HL-60 (cell line): Measurements from ENCODE around the gene USP20.

Experiments
- POLR2AphosphoS5 ChIP-seq: IDR thresholded peaks from 2 replicates; pipeline ENCODE4 v1.6.1; 2012; ENCODE audit warnings: low read depth
- SPI1 ChIP-seq: IDR thresholded peaks from 2 replicates; pipeline ENCODE4 v1.6.1; 2012; ENCODE audit warnings: low read depth, mild to moderate bottlenecking, borderline replicate concordance
- TF ChIP-seq, protein P1 (sequence below): IDR thresholded peaks from one replicate; pipeline ENCODE4 v1.5.1; 2011; ENCODE audit warnings: low read length, control low read depth, inconsistent platforms; ENCODE audit not compliant: insufficient read depth
- TF ChIP-seq, protein P2 (sequence below): IDR thresholded peaks from 2 replicates; pipeline ENCODE4 v1.6.1; 2012; ENCODE audit warnings: low read depth; ENCODE audit not compliant: insufficient replicate concordance

DNA sequence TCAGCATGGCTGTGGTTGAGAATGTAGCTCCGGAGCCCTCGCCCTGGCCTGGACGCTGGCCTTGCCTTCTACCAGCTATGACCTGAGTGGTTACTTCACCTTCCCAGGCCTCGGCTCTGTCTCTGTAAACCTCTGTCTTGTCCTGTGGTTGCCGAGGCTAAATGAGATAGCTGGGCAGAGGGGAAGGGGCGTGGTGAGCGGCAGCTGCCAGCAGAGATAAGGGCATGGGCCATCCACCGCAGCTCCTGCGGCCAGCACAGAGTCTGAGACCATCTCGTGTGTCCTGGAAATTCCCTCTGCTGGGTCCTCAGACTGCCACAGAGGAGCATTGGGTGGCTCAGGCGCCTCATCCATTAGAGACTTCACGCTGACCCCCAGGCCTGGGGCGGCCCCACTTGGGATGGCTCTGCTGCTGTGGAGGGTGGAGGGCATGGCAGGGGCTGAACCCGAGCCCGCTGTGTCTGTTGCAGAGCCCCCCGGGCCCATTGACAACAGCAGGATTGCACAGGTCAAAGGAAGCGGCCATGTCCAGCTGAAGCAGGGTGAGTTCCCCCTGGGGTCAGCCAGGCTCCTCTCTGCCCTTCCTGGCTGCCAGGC, 43.9 kb downstream of the USP20 start:
- TF ChIP-seq, protein P1, sequence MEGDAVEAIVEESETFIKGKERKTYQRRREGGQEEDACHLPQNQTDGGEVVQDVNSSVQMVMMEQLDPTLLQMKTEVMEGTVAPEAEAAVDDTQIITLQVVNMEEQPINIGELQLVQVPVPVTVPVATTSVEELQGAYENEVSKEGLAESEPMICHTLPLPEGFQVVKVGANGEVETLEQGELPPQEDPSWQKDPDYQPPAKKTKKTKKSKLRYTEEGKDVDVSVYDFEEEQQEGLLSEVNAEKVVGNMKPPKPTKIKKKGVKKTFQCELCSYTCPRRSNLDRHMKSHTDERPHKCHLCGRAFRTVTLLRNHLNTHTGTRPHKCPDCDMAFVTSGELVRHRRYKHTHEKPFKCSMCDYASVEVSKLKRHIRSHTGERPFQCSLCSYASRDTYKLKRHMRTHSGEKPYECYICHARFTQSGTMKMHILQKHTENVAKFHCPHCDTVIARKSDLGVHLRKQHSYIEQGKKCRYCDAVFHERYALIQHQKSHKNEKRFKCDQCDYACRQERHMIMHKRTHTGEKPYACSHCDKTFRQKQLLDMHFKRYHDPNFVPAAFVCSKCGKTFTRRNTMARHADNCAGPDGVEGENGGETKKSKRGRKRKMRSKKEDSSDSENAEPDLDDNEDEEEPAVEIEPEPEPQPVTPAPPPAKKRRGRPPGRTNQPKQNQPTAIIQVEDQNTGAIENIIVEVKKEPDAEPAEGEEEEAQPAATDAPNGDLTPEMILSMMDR: no peak
- TF ChIP-seq POLR2AphosphoS5 (no peak; the same call in 1 of the 2 replicates), SPI1 (no peak)
- TF ChIP-seq, protein P2, sequence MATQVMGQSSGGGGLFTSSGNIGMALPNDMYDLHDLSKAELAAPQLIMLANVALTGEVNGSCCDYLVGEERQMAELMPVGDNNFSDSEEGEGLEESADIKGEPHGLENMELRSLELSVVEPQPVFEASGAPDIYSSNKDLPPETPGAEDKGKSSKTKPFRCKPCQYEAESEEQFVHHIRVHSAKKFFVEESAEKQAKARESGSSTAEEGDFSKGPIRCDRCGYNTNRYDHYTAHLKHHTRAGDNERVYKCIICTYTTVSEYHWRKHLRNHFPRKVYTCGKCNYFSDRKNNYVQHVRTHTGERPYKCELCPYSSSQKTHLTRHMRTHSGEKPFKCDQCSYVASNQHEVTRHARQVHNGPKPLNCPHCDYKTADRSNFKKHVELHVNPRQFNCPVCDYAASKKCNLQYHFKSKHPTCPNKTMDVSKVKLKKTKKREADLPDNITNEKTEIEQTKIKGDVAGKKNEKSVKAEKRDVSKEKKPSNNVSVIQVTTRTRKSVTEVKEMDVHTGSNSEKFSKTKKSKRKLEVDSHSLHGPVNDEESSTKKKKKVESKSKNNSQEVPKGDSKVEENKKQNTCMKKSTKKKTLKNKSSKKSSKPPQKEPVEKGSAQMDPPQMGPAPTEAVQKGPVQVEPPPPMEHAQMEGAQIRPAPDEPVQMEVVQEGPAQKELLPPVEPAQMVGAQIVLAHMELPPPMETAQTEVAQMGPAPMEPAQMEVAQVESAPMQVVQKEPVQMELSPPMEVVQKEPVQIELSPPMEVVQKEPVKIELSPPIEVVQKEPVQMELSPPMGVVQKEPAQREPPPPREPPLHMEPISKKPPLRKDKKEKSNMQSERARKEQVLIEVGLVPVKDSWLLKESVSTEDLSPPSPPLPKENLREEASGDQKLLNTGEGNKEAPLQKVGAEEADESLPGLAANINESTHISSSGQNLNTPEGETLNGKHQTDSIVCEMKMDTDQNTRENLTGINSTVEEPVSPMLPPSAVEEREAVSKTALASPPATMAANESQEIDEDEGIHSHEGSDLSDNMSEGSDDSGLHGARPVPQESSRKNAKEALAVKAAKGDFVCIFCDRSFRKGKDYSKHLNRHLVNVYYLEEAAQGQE: no peak
